OCI-LY7 (cell line): Measurements from ENCODE around the gene SH3PXD2A. TPM values are rescaled to one million over a fixed set of nuclear protein-coding genes. Genes with fewer than 3 reads are reported as not detected.

Source experiments
- BruUV-seq: library from RNA; stranded (reverse); fragments of 400-500 nt; replicated peaks from 2 replicates; lab custom pipeline; 2021; lab: Mats Ljungman, UMichigan
- CTCF ChIA-PET: fragments of 300-600 bp; sonication (Branson Sonifier 250); formaldehyde crosslinking; loops from one replicate; lab custom pipeline; 2022; ENCODE audit warnings: antibody characterized with exemption; ENCODE audit not compliant: unreplicated experiment; lab: Charles Lee
- POLR2A ChIA-PET: fragments of 300-600 bp; sonication (Branson Sonifier 250); formaldehyde crosslinking; loops from one replicate; lab custom pipeline; 2022; ENCODE audit warnings: antibody characterized with exemption; lab: Charles Lee
- DNase-seq: peaks from one replicate; pipeline ENCODE4 v3.0.0-alpha.2; 2015; ENCODE audit warnings: low spot score
- H2AFZ ChIP-seq: fragments of 200-600 bp; sonication (generic), shearing (Covaris generic); 2 replicates; pipeline ENCODE4 v1.6.1; 2014; ENCODE audit warnings: mild to moderate bottlenecking, antibody characterized with exemption, low read length, moderate library complexity
- H3K27ac ChIP-seq: fragments of 200-600 bp; sonication (generic); 2 replicates; pipeline ENCODE4 v1.5.1; 2014; ENCODE audit warnings: mixed run types, low read depth, mild to moderate bottlenecking, moderate library complexity, low read length, inconsistent platforms; ENCODE audit not compliant: poor library complexity, severe bottlenecking
- H3K36me3 ChIP-seq: fragments of 200-600 bp; sonication (generic); 2 replicates; pipeline ENCODE4 v1.6.1; 2014; ENCODE audit warnings: mild to moderate bottlenecking, antibody characterized with exemption, low read length, moderate library complexity, mixed read lengths; ENCODE audit not compliant: insufficient read depth
- H3K4me1 ChIP-seq: fragments of 200-600 bp; sonication (generic); 2 replicates; pipeline ENCODE4 v1.5.1; 2014; ENCODE audit warnings: mild to moderate bottlenecking, low read length; ENCODE audit not compliant: insufficient read depth, poor library complexity, severe bottlenecking
- H3K4me2 ChIP-seq: fragments of 200-600 bp; sonication (generic); 2 replicates; pipeline ENCODE4 v1.6.1; 2014; ENCODE audit warnings: mild to moderate bottlenecking, low read length
- H3K4me3 ChIP-seq: fragments of 200-600 bp; sonication (generic); 2 replicates; pipeline ENCODE4 v1.5.1; 2014; ENCODE audit warnings: mild to moderate bottlenecking, low read depth, low read length; ENCODE audit not compliant: poor library complexity, severe bottlenecking
- H3K79me2 ChIP-seq: fragments of 200-600 bp; sonication (generic); 2 replicates; pipeline ENCODE4 v1.6.1; 2016; ENCODE audit warnings: low read depth, mild to moderate bottlenecking, low read length, moderate library complexity, mixed read lengths; ENCODE audit not compliant: insufficient read depth
- H3K9me2 ChIP-seq: fragments of 200-600 bp; sonication (generic); 2 replicates; pipeline ENCODE4 v1.6.1; 2016; ENCODE audit warnings: mild to moderate bottlenecking, low read length, mixed read lengths; ENCODE audit not compliant: insufficient read depth
- H3K9me3 ChIP-seq: fragments of 200-600 bp; sonication (generic); 2 replicates; pipeline ENCODE4 v1.6.1; 2014; ENCODE audit warnings: mild to moderate bottlenecking, mixed run types, low read length, mixed read lengths
- H4K20me1 ChIP-seq: fragments of 200-600 bp; sonication (generic); 2 replicates; pipeline ENCODE4 v1.6.1; 2014; ENCODE audit warnings: mild to moderate bottlenecking, antibody characterized with exemption, low read length, moderate library complexity, mixed read lengths; ENCODE audit not compliant: insufficient read depth
- CTCF ChIP-seq: fragments of 200-600 bp; sonication (generic); conservative IDR thresholded peaks from 2 replicates; pipeline ENCODE4 v1.5.1; 2014; ENCODE audit warnings: mild to moderate bottlenecking, antibody characterized with exemption, low read length, moderate library complexity, mixed read lengths
- EZH2phosphoT487 ChIP-seq: fragments of 200-600 bp; sonication (generic); IDR thresholded peaks from 2 replicates; pipeline ENCODE4 v1.6.1; 2018; ENCODE audit warnings: low read depth, borderline replicate concordance, mild to moderate bottlenecking, mixed run types, antibody characterized with exemption, low read length, moderate library complexity, mixed read lengths
- intact Hi-C: fragments of 100-400 bp; cut with micrococcal nuclease; formaldehyde crosslinking; loops from one replicate; pipeline ENCODE4 v1.10.0; 2022; ENCODE audit not compliant: unreplicated experiment
- small RNA-seq: library from RNA; depleted of rRNA; stranded (forward); fragments of <200 nt; gene quantifications from one replicate; pipeline ENCODE3, GENCODE V24; 2014
- total RNA-seq, 2 experiments: library from RNA; depleted of rRNA in 1 of 2; stranded (reverse); fragments of >200 nt in 1 of 2; shearing (Covaris generic) in 1 of 2; gene quantifications; 2 replicates each; pipeline ENCODE4 v1.2.3, GENCODE V29; 2014 to 2022

Gene SH3PXD2A
- total RNA-seq, 2 experiments from 2014 or later = 0.85 to 5.9 TPM

- POLR2A ChIA-PET = interaction anchor here (0.6 kb wide), 1 partner anchor 114 kb away, joined by 3 read pairs; no protein-coding TSS in a partner anchor
- Histone ChIP-seq H3K4me2 (no peak overlapping the region), H3K4me3 (no peak overlapping the region), H3K27ac (no peak overlapping the region), H3K9me2 (no peaks in the 10 kb centered on the region), H3K4me1 (peaks cover 71% of the 10 kb centered on the region), H3K9me3 (no peaks in the 10 kb centered on the region), H3K79me2 (no peaks in the 10 kb centered on the region), H3K36me3 (no peaks in the 10 kb centered on the region), H2AFZ (no peak overlapping the region), H4K20me1 (no peaks in the 10 kb centered on the region)
- CTCF ChIA-PET = no interaction called here
- no peak for DNase-seq
- BruUV-seq = no TSS peak
- intact Hi-C loops = loop anchor here (5.0 kb wide), 1 partner anchor 37 kb away; no protein-coding TSS in a partner anchor
- no peak for TF ChIP-seq EZH2phosphoT487
- TF ChIP-seq CTCF = no peak
Observed at GRCh38 chr10:103544657-103545310, 310.6 kb downstream of the SH3PXD2A start.

Small RNA genes within 50 kb of the gene (small RNA-seq; reads per million reads assigned to genes)
- gene RF00019 = not detected

Other genes with a start within 250 kb of the SH3PXD2A start
- gene STN1, start 62.6 kb upstream of the SH3PXD2A start, total RNA-seq (2014; rRNA removed; shearing (Covaris generic)) = 19.5 and 20.9 TPM in 2 replicates
- gene STN1, start 62.6 kb upstream of the SH3PXD2A start, total RNA-seq (2022) = 24.3 and 24.5 TPM in 2 replicates
- 19.0 and 19.9 TPM in 2 replicates for gene SLK, start 111.6 kb upstream of the SH3PXD2A start, total RNA-seq (2014; rRNA removed; shearing (Covaris generic))
- 19.4 and 21.2 TPM in 2 replicates for gene SLK, start 111.6 kb upstream of the SH3PXD2A start, total RNA-seq (2022)
- gene COL17A1, start 230.3 kb upstream of the SH3PXD2A start, total RNA-seq (2014; rRNA removed; shearing (Covaris generic)) = not detected in 2 replicates
- gene COL17A1, start 230.3 kb upstream of the SH3PXD2A start, total RNA-seq (2022) = 0.15 and 0.17 TPM in 2 replicates